ENCODE measurements around the gene FAAP100. TPM values are rescaled to one million over a fixed set of nuclear protein-coding genes. Genes with fewer than 3 reads are reported as not detected.

Gene FAAP100
- total and polyA plus RNA-seq, 9 donors, result 0.77 to 29.1 (median 25.0) TPM

DNA sequence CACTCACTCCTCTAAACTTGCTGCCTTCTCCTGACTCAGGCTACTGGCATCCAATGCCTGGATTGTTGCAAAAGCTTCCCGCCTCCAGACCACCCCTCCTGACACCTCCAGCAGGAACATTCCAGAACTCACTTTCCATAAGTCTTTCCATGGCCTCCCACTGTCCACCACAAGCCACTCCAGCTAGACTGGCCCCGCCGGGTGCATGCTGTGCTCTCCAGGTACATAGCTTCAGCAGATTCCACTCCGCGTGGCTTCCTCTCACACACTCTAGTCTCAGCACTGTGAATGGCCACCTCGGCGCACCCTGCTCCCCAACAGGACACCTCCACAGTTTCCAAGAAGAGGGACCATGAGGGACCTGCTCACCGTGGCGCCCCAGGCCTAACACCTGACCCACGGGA lies 25.9 kb upstream of the FAAP100 start:
- Histone ChIP-seq H3K27ac (no peak overlapping the region), H3K36me3 (no peaks in the 10 kb centered on the region), H3K4me3 (no peak overlapping the region), H3K9me3 (no peaks in the 10 kb centered on the region), H3K27me3 (no peaks in the 10 kb centered on the region), H3K4me1 (ENCODE audit: insufficient read depth) (peaks cover 11% of the 10 kb centered on the region)
- TF ChIP-seq POLR2A (IDR thresholded peaks at IDR 0.05) (no peak), CTCF (IDR thresholded peaks at IDR 0.05) (no peak), EP300 (IDR thresholded peaks at IDR 0.05) (no peak)
- intact Hi-C loops (cut with DNase I), result no loop called here
- DNase-seq, result no peak
- WGBS, 3 donors, result 90 to 94% (median 93%) methylated on average over 10 of the region's 10 CpGs

DNA sequence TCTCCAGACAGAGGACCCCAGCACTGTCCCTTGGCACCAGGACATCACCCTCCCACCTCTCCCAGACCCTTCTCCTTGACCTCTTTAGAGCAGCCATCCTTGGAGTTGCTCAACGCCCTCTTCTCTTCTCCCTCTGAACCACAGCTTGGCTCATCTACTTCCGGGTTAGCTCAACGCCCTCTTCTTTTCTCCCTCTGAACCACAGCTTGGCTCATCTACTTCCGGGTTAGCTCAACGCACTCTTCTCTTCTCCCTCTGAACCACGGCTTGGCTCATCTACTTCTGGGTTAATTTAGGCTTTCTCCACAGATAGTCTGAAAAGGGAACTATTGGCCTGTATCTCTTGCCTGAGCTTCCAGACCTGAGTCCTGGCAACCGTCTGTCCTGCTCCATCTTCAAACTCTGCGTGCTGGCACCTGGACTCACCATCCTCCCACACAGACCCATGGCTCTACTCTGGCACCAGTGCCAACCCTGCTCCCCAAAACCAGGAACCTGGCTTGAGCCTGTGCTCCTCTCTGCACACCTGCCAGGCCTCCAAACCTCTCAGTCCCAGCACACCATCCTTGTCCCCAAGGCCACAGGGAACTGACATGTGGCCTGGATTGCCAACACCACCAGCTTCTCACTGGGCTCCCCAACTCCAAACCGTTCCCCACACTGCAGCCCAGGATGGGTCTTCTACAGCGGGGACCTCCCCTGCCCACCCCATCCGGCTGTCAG lies 25.3 kb upstream of the FAAP100 start:
- DNase-seq, result peak in 2 of 5 donors; percentile 38 to 57
- H3K4me3 ChIP-seq, result peak overlapping the region; percentile 18
- intact Hi-C loops (cut with DNase I), result no loop called here

DNA sequence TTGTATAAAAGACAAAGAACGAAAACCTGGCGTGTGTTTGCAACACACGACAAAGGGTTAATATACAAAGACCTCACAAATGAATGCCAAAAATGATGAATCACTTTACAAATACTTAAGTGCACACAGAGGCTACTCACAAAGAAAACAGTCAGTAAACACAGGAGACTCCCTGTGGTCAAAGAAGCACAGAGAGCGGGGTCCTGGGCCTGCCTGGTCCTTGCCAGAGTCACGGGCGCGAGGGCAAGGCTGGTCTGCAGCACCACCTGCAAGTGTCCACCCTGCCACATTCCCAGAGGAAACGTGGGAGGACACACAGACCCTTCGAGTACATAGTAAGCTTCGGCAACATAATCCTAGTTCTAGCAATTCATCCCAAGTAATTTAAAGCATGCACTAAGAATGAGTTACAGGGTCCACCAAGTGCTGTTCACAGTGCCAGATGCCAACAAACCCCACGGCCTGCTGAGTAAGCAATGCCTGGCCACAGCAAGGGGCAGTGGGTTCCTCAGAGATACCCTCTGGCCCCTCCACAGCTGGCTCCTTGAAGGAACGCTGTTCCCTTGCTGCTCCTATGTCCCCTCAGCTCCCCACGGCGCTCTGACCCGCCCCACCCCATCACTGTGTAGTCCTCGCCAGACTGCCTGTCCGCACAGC lies 24.6 kb upstream of the FAAP100 start:
- intact Hi-C loops (cut with DNase I), result no loop called here
- H3K9me3 ChIP-seq, result no peaks in the 10 kb centered on the region
- H3K27me3 ChIP-seq, result no peaks in the 10 kb centered on the region
- no peak for TF ChIP-seq EP300 (IDR thresholded peaks at IDR 0.05)
- no peak for TF ChIP-seq CTCF (IDR thresholded peaks at IDR 0.05)
- TF ChIP-seq POLR2A (IDR thresholded peaks at IDR 0.05), result no peak
- H3K27ac ChIP-seq, result peak overlapping the region in 1 of 2 donors; percentile 15
- WGBS, 3 donors, result 19 to 26% (median 23%) methylated on average over 17 of the region's 17 CpGs
- no peaks in the 10 kb centered on the region for H3K36me3 ChIP-seq
- DNase-seq, result no peak
- peak overlapping the region; percentile 18 for H3K4me3 ChIP-seq
- peaks cover 11% of the 10 kb centered on the region for H3K4me1 ChIP-seq (ENCODE audit: insufficient read depth)

More for the DNA sequence above, 25.3 kb upstream of the FAAP100 start:
- peak overlapping the region in 1 of 2 donors; percentile 15 for H3K27ac ChIP-seq
- H3K36me3 ChIP-seq, result no peaks in the 10 kb centered on the region
- H3K27me3 ChIP-seq, result no peaks in the 10 kb centered on the region
- WGBS, 3 donors, result 48 to 64% (median 52%) methylated on average over 11 of the region's 11 CpGs
- peaks cover 11% of the 10 kb centered on the region for H3K4me1 ChIP-seq (ENCODE audit: insufficient read depth)
- H3K9me3 ChIP-seq, result no peaks in the 10 kb centered on the region
- TF ChIP-seq EP300 (IDR thresholded peaks at IDR 0.05) (no peak), POLR2A (IDR thresholded peaks at IDR 0.05) (no peak), CTCF (IDR thresholded peaks at IDR 0.05) (no peak)

GRCh38 chr17:81575836-81576235 lies 23.7 kb upstream of the FAAP100 start:
- no peaks in the 10 kb centered on the region for H3K36me3 ChIP-seq

DNA sequence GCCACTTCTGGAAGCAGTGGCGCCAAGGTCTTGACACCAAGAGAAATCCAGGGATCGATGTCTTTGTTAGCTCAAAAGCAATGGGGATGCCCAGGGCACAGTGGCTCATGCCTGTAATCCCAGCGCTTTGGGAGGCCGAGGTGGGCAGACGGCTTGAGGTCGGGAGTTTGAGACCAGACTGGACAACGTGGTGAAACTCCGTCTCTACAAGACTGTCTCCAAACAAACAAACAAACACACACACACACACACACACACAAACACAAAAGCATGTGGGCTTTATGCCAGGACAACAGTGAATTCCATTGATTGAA lies 22.4 kb upstream of the FAAP100 start:
- no peak overlapping the region for H3K27ac ChIP-seq
- H3K36me3 ChIP-seq, result no peaks in the 10 kb centered on the region
- no peaks in the 10 kb centered on the region for H3K9me3 ChIP-seq
- WGBS, 3 donors, result 75 to 78% (median 78%) methylated on average over 8 of the region's 8 CpGs
- intact Hi-C loops (cut with DNase I), result no loop called here
- DNase-seq, result no peak
- no peaks in the 10 kb centered on the region for H3K27me3 ChIP-seq
- TF ChIP-seq CTCF (IDR thresholded peaks at IDR 0.05) (no peak), POLR2A (IDR thresholded peaks at IDR 0.05) (no peak), EP300 (IDR thresholded peaks at IDR 0.05) (no peak)
- H3K4me1 ChIP-seq (ENCODE audit: insufficient read depth), result peaks cover 11% of the 10 kb centered on the region
- H3K4me3 ChIP-seq, result no peak overlapping the region

More at GRCh38 chr17:81575836-81576235, 23.7 kb upstream of the FAAP100 start:
- TF ChIP-seq EP300 (IDR thresholded peaks at IDR 0.05) (no peak), POLR2A (IDR thresholded peaks at IDR 0.05) (no peak)
- Histone ChIP-seq H3K9me3 (no peaks in the 10 kb centered on the region), H3K27me3 (no peaks in the 10 kb centered on the region), H3K27ac (no peak overlapping the region), H3K4me1 (ENCODE audit: insufficient read depth) (peaks cover 11% of the 10 kb centered on the region), H3K4me3 (no peak overlapping the region)
- intact Hi-C loops (cut with DNase I), result no loop called here
- WGBS, 3 donors, result 84 to 89% (median 88%) methylated on average over 3 of the region's 3 CpGs
- no peak for DNase-seq

Measured in ovary (tissue), 9 donors.